Muscle of arm (tissue), 12 donors: ENCODE data around the gene ZFYVE9. TPM values are rescaled to one million over a fixed set of nuclear protein-coding genes. Genes with fewer than 3 reads are reported as not detected.

Source experiments
- DNase-seq: peaks from one replicate; pipeline ENCODE4 v3.0.0-alpha.2; 2013
- polyA plus RNA-seq, 12 donors: library from polyadenylated mRNA; unstranded; fragments of 120-200 nt; gene quantifications; one replicate each; pipeline ENCODE4 v1.2.1, GENCODE V29; 2013; ENCODE audit not compliant: insufficient read length in 12 of 12

The ZFYVE9 gene
- polyA plus RNA-seq, 12 donors: 13.7 to 25.5 (median 23.2) TPM; not detected in 1

DNA sequence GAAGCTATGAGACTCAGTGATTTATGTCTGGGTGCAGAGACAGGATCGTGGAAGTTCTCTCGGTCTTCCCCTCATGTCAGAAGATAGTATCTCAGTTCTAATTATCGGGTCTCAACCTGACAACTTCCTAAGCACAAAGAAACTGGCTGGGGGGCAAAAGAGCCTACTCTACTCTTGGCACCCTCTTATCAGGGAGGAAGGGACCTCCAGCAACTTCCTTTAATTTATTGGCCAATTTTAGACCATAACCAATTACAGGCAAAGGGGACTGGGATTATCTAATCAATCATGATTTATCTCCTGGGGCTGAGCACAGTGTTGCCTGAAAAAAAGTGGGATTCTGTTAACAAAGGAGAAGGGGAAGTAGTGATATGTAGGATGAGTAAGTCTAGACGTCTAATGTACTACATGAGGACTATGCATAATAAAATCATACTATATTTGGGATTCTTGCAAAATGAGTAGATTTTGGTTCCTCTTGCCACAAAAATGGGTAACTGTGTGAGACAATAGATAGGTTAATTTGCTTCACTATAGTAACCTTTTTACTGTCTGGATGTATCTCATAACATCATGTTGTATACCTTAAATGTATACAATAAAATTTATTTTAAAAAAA lies 98.8 kb downstream of the ZFYVE9 start:
- DNase-seq: no peak

- DNase-seq: no peak
Observed at GRCh38 chr1:52243221-52243987, 101.5 kb downstream of the ZFYVE9 start.

GRCh38 chr1:52249831-52250230 lies 107.9 kb downstream of the ZFYVE9 start:
- no peak for DNase-seq

GRCh38 chr1:52253421-52253820 lies 111.5 kb downstream of the ZFYVE9 start:
- no peak for DNase-seq

DNA sequence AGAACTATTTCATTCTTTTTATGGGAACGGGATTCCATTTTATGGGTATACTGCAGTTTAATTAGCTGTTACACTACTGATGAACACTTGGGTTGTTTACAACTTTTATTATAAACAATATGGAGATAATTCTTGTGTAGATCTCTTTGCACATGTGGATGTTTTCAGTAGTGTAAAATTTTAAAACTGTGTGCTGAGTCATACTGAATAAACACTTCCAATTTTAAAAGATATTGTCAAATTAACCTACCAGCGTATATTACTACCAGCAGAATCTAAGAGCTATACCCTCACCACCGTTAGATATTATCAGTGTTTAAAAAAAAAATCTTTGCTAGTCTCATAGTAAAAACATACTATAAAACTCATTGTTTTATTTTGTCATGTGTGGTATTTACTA lies 118.0 kb downstream of the ZFYVE9 start:
- DNase-seq: no peak

DNA sequence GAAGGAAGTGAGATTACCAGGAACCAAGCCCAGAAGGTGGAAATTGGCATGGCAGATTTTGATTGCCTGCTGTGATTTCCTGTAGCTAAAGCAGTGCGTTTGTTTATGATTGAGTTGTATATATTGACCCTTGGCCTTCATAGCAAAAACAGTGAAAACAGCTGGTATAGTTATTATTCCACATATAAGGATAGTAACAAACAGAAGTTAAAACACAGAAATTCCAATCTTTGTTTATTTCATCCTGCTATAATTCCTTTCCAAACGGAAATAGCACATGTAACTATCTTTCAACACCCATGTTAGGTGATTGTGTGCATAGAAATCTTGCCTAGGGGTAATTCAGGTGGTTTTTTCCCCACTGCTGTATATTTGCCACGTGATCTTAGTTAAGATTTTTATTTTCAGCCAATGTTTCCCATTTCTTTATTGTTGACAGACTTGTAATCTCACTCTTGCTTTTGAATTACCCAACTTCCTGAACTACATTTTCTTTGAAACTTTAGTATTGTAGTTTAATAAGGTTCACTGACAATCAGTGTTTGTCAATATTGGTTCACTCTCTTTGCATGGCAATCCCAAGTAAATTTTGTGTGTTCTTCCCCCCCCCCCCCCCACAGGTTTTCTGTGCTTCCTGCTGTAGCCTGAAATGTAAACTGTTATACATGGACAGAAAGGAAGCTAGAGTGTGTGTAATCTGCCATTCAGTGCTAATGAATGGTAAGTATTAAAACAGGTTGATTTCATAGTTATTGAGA lies 121.4 kb downstream of the ZFYVE9 start:
- DNase-seq: no peak

DNA sequence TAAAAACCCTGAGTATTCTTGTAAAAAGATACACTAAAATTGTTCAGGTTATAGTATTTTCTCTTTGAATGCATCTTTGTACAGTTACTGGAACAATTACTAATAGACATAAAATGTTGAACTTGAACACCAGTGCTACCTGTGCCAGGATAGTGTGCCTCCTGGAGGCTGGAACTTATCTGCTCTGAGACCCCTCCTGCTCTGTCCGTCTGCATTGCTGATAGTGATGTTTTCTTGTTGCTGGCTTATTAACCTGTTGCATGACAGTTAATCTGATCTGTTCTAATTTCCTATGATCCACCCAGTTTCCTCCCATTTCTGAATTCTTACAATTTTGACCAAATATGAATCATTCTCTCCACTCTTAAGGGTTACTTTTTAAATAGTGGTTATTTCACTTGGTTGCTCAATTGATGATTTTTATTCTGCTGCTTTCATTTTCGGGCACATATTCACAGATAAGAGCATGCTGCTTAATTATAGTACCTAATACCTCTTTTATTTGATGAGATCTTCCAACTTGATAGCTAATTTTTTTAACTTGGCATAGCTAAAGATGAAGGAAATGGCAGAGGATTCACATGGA lies 122.7 kb downstream of the ZFYVE9 start:
- DNase-seq: no peak

- DNase-seq: no peak
Observed at GRCh38 chr1:52266507-52266906, 124.6 kb downstream of the ZFYVE9 start.

- DNase-seq: no peak
Observed at GRCh38 chr1:52268372-52268771, 126.5 kb downstream of the ZFYVE9 start.

DNA sequence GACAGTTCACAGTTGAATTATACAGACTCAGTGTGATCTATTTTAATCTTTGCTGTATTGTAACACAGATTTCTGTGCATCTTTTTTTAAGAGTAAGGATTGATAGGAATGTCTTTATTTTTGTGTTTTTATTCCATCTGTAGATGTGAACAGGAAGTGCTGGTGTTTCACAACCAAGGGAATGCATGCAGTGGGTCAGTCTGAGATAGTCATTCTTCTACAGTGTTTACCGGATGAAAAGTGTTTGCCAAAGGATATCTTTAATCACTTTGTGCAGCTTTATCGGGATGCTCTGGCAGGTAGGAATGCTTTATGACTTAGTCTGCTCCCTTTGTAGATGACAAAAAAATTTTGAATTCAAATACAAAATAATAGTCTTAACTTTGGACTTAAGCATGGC lies 139.6 kb downstream of the ZFYVE9 start:
- DNase-seq: no peak

DNA sequence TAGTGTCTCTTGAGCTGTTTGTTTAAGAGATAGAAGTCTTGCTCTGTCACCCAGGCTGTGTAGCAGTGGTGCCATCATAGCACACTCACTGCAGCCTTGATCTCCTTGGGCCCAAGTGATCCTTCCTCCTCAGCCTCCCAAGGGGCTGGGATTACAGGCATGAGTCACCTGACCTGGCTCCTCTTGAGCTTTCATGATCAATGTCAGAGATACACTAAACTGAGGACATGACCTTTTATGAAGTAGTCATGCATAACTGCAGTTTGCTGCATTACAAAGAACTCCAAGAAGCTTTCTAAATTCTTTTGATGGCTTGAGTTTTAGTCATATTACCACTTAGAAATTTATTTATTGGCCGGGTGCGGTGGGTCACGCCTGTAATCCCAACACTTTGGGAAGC lies 146.4 kb downstream of the ZFYVE9 start:
- DNase-seq: no peak

DNA sequence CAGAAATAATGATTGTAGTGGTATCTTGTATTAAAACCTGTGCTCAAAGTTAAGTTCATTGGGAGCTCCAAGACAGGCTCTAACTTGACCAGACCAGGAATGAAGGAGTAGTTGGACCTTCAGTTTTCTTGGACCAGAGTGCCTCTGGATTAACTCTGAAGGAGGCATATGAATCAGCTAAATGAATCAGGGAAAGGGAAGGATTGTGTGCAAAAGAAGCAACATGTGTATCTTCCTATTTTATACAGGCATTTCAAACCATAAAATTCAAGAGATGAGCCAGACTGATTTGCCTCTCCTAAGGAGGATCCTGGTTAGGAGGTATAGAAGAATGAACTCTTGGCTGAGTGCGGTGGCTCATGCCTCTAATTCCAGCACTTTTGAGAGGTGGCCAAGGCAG lies 152.7 kb downstream of the ZFYVE9 start:
- no peak for DNase-seq

DNA sequence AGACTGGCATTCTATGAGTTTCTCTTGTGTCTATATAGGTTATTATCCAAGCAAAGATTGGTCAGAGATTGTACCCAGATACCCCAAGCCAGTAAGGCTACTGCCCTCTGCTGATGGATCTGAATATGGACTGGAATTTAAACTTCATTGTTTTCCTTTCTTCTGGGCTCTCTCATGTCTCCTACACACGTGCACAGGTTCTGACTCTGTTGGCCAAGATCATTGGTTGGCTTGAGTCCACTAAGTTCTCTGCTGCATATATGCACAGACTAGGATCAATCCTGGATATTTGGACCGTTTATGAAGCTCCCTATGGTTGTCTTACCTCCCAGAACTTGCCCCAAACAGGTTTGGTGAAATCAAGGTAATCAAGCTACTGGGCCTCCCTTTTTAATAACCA lies 154.5 kb downstream of the ZFYVE9 start:
- DNase-seq: peak; percentile 24

DNA sequence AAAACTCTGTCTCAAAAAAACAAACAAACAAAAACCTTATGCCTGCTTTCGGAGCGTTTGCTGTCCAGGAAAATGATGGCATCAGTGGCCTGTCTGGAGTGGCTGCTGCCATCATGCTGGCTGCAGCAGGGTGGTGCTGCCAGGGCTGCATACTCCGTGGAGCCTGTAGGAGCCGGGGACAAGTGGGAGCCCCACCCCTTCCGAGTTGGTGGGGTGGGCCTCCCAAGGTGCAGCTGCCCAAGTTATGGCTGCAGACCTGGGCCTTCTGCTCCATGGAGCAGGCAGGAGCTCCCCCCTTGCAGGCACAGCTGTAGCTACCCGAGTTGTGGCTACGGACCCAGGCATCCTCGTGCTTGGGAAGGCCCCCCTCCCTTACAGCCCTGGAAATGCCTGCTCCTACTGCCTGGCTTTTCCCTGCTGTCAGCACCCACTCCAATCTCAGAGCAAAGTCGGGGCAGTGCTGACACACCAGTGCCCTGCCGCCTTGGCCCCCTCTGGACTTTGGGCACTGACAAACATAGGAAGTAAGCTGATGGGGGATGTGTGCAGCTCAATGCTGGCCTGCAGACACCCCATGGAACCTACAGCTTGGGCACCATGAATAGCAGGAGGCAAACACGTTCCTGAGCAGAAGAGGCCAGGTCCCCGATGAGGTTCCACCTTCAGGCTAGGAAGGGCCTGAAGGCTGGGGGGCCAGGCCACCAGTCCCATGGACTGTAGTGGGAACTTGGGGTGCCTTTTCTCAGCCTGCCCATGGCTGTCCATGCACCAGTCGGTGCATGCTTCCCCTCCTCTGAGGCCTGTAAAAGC lies 163.7 kb downstream of the ZFYVE9 start:
- no peak for DNase-seq

- no peak for DNase-seq
Observed at GRCh38 chr1:52306227-52307006, 164.5 kb downstream of the ZFYVE9 start.

DNA sequence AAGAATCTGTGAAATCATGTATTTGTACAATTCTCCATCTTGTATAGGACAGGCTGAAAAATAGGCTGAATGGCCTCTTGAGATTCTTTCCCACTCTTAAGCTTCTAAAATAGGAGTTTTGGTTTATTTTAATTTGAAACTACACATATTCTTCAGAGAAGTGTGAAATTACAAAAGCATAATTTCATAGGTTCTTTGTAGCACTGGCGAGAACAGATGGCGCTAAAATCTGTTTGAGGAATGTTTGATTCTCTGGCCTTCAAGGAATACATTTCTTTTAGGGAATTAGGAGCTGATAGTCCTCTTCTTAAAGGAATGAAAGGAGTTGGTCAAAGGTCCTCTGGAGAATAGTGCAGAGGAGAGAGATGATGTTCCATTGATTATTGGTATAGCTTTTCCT lies 179.2 kb downstream of the ZFYVE9 start:
- DNase-seq: no peak

DNA sequence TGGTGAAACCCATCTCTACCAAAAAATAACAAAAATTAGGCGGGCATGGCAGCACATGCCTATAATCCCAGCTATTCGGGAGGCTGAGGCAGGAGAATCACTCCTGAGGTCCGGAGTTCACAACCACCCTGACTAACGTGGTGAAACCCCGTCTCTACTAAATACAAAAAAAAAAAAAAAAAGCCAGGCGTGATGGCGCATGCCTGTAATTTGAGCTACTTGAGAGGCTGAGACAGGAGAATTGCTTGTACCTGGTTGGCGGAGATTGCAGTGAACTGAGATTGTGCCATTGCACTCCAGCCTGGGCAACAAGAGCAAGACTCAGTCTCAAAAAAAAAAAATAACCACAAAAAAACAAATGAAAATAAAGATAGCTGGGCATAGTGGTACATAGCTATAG lies 181.8 kb downstream of the ZFYVE9 start:
- no peak for DNase-seq

DNA sequence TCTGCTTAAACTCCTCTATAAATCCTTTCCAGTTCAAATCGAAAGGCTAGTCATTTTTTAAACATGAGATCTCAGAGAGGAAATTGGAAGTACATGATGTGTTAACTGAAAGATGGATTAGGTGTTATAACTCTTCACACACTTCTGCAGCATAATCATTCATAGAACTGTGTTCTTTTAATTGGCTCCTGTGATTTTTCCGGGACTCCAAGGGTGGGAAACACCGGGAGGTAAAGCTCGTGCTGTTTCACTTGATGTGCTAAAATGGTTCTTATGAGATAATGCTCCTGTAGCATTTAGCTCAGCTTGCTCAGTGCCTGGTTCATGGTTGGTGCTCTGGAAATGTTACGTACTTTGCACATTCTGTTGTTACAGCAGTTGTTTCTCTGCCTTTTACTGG lies 183.9 kb downstream of the ZFYVE9 start:
- DNase-seq: no peak

DNA sequence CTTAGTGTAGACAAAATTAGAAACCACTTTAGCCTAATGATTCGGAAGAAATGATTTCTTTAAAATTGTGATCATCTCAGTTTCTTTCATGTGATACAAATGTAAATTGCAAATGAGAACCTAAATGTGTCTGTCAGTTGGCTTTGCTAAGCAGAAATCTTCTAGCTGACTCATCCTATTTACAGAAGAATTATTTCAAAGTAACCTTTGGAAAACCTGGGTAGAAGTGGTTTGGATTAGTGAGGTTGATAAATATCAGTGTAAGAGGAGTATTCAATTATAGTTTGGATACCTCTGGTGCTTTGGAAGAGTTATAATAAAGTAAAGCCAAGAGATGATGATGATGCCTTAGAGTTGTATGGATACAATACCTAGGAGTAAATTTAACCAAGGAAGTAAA lies 186.7 kb downstream of the ZFYVE9 start:
- DNase-seq: no peak

GRCh38 chr1:52332411-52332810 lies 190.5 kb downstream of the ZFYVE9 start:
- DNase-seq: no peak
